ENCODE results near the gene TM6SF1.

GRCh38 chr15:83118291-83118827, 10.9 kb downstream of the TM6SF1 start:
- TF ChIP-seq POLR2AphosphoS5 (IDR thresholded peaks at IDR 0.05; ENCODE audit: low read depth, low read length) = no peak
- no peak for TF ChIP-seq POLR2A (IDR thresholded peaks at IDR 0.05; ENCODE audit: low read depth, low read length)
- TF ChIP-seq SPI1 (IDR thresholded peaks at IDR 0.05; ENCODE audit: low read depth, low read length) = no peak
- no peak for TF ChIP-seq TAF1 (IDR thresholded peaks at IDR 0.05; ENCODE audit: low read depth, low read length)
- TF ChIP-seq PAX5 (IDR thresholded peaks at IDR 0.05; ENCODE audit: insufficient read depth, low read length, severe bottlenecking) = no peak
- no peak for TF ChIP-seq POU2F2 (IDR thresholded peaks at IDR 0.05; ENCODE audit: low read depth, low read length)

Measured in GM12891 (cell line).